Activated naive CD4-positive, alpha-beta T cell treated with anti-CD3 and anti-CD28 coated beads, Interleukin-2, amount 50 U/mL, for 72 hours (primary cell): Measurements from ENCODE around the gene SELPLG. TPM values are rescaled to one million over a fixed set of nuclear protein-coding genes. Genes with fewer than 3 reads are reported as not detected.
"Not testable (repeated sequence)": the region's sequence is repeated elsewhere in the genome, so short reads cannot be mapped to it uniquely, and the experiment has no call there.

ENCODE experiments used
- ATAC-seq, 2 donors: fragments of 150-1000 bp; cut with Tn5 transposase; 2 replicates each; pipeline ENCODE4 v1.10.0; 2021; ENCODE audit warnings: mild to moderate bottlenecking in 2 of 2, moderate library complexity in 2 of 2
- DNase-seq, 2 donors: peaks; one replicate each; pipeline ENCODE4 v3.0.0; 2021 to 2022; ENCODE audit warnings: low spot score in 2 of 2
- H3K27ac Mint-ChIP-seq, 2 donors: one replicate each; pipeline ENCODE4 v1.8.0; 2022; ENCODE audit warnings: mild to moderate bottlenecking in 2 of 2, mixed read lengths in 2 of 2
- H3K36me3 Mint-ChIP-seq, 2 donors: one replicate each; pipeline ENCODE4 v1.8.0; 2022; ENCODE audit warnings: mixed read lengths in 2 of 2
- H3K9me3 Mint-ChIP-seq, 2 donors: one replicate each; pipeline ENCODE4 v1.8.0; 2022; ENCODE audit warnings: mixed read lengths in 2 of 2
- total RNA-seq, 2 donors: library from RNA; stranded (reverse); gene quantifications; one replicate each; pipeline ENCODE4 v1.2.3, GENCODE V29; 2022

Gene SELPLG
- total RNA-seq, 2 donors from 2014 or later = 30.0 to 35.9 TPM

DNA sequence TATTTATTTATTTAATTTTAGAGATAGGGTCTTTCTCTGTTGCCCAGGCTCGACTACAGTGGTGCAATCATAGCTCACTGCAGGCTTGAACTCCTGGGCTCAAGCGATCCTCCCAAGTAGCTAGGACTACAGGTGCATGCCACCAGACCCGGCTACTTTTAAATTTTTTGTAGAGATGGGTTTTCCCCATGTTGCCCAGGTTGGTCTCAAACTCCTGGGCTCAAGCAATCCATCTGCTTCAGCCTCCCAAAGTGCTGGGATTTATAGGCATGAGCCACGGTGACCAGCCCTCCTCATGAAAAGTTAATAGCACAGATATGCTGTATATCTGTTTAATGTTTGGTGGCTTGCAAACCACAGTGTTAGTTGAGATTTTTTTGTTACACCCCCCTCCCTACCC lies 2.4 kb downstream of the SELPLG start:
- peak in 1 of 2 donors; percentile 37 for DNase-seq
- H3K9me3 Mint-ChIP-seq, ATAC-seq: not testable (repeated sequence)
- peaks cover 30 to 35% of the 10 kb centered on the region in 2 donors for H3K36me3 Mint-ChIP-seq
- peak overlapping the region; percentile 91 to 99 for H3K27ac Mint-ChIP-seq

GRCh38 chr12:108630481-108631207 lies 3.0 kb downstream of the SELPLG start:
- H3K27ac Mint-ChIP-seq = peak overlapping the region; percentile 91 to 99
- DNase-seq (peak in 1 of 2 donors; percentile 62), ATAC-seq (peak in 1 of 2 donors; percentile 19)
- H3K9me3 Mint-ChIP-seq = peaks cover 0 to 3% of the 10 kb centered on the region in 2 donors
- H3K36me3 Mint-ChIP-seq = peaks cover 30 to 35% of the 10 kb centered on the region in 2 donors

DNA sequence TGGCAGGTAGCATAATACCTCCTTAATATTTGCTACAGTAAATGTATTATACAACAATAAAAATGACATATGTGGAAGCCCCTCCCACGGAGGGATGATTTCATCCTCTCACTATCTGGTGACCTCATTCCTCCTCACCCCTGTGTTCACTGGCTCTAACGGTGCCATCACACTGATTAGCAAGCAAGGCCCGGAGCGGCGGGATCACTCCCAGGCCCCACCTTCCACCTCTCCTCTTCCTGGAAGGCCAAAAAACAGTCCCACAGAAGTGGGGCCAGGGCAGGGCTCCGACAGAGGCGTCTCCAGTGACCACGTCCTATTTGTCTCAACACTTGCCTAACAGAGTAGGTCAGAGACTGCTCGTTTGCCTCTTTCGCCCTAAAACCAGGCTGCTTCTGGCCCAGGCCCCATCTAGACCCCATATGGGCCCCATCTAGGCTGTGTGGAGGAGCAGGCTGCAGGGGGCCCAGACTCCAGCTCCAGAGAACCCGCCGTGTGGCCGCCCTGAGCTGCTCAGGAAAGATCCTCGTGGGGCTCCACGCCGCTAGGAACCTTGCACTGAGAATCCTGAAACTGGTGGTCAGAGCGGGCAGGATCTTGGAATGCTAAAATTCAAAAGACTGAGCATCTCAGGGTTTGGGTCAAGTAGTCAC lies 3.7 kb downstream of the SELPLG start:
- ATAC-seq (peak; percentile 50 to 55), DNase-seq (peak in 1 of 2 donors; percentile 73)
- H3K36me3 Mint-ChIP-seq = peaks cover 30 to 39% of the 10 kb centered on the region in 2 donors
- H3K27ac Mint-ChIP-seq = peak overlapping the region; percentile 91 to 99
- H3K9me3 Mint-ChIP-seq = peaks cover 0 to 3% of the 10 kb centered on the region in 2 donors

DNA sequence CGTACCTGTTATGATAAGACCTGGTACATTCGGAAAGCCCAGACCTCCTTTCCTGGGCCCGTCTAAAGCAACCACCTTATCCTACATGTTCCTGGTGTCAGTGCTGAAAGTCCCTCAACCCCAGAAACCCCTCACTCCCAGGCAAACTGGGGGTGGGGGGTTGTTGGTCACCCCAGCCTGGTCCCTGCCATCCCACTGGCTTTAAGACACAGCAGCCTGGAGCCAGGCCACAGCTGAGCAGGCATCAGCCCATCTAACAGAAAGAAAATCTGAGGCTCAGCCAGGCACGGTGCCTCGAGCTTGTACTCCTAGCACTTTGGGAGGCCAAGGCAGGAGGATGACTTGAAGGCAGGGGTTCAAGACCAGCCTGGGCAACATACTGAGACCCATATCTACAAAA lies 4.5 kb downstream of the SELPLG start:
- no peak for DNase-seq
- peaks cover 0 to 3% of the 10 kb centered on the region in 2 donors for H3K9me3 Mint-ChIP-seq
- no peak for ATAC-seq

DNA sequence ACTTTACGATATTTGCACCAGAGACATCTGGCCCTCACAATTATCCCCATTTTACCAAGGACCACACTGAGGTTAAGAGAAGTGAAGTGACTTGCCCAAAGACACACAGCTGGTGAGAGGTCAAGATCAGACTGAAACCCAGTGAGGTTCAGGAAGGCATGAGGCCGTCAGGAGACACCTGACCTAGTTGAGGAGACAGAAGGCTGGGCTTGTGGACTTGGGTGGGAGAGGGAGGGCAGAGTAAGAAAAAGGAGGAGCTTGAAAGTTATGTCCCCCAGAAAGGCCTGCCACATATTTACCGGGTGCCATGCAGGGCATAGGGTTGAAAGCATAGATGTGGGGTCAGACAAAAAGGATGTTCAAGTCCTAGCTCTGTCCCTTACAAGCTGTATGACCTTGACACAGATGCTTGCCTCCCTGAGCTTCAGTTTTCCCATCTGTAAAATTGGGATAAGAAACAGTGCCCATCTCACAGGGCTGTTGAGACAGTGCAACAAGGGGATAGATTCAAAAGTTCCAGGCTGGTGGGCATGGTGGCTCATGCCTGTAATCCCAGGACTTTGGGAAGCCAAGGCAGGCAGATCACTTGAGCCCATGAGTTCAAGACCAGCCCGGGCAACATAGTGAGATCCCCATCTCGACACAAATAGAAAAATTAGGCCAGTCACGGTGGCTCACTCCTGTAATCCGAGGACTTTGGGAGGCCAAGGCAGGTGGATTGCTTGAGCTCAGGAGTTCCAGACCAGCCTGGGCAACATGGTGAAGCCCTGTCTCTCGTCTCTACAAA lies 6.4 kb downstream of the SELPLG start:
- no peak for ATAC-seq
- H3K9me3 Mint-ChIP-seq = peaks cover 0 to 3% of the 10 kb centered on the region in 2 donors
- H3K27ac Mint-ChIP-seq = peak overlapping the region; percentile 91 to 99
- no peak for DNase-seq
- H3K36me3 Mint-ChIP-seq = peaks cover 29 to 48% of the 10 kb centered on the region in 2 donors

More for the DNA sequence above, 4.5 kb downstream of the SELPLG start:
- Mint-ChIP-seq H3K27ac (peak overlapping the region; percentile 91 to 99), H3K36me3 (peaks cover 30 to 43% of the 10 kb centered on the region in 2 donors)

DNA sequence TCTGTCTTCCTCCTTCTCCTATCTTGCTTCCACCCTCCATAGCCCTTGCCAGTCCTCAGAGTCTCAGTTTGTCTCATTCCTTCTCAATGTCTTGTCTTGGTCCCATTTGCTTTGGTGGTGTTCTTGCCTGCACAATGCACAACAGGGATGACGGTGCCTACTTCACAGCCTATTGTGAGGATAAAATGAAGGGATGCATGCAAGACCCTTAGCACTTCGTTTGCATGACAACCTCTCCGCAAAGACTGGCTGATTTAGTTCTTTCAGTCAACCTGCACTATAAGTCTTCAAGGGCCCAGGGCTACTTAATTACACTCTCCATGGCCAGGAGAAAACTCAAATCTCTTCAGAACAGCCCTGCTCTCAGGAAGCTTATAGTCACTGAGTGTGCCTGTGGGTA lies 8.5 kb downstream of the SELPLG start:
- H3K36me3 Mint-ChIP-seq = peaks cover 23 to 41% of the 10 kb centered on the region in 2 donors

DNA sequence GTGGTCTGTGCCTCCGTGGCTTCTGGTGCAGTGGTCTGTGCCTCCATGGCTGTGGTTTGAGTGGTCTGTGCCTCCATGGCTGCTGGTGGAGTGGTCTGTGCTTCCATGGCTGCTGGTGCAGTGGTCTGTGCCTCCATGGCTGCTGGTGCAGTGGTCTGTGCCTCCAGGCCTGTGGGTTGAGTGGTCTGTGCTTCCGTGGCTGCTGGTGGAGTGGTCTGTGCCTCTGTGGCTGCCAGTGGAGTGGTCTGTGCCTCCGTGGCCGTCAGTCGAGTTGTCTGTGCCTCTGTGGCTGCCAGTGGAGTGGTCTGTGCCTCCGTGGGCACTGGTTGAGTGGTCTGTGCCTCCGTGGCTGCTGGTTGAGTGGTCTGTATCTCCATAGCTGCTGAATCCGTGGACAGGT lies 10.1 kb downstream of the SELPLG start:
- DNase-seq = no peak
- Mint-ChIP-seq H3K27ac (peak overlapping the region in 1 of 2 donors; percentile 85), H3K36me3 (peaks cover 17 to 32% of the 10 kb centered on the region in 2 donors), H3K9me3 (no peaks in the 10 kb centered on the region)
- ATAC-seq = no peak

More for the DNA sequence above, 8.5 kb downstream of the SELPLG start:
- Mint-ChIP-seq H3K9me3 (no peaks in the 10 kb centered on the region), H3K27ac (peak overlapping the region in 1 of 2 donors; percentile 91)
- no peak for ATAC-seq
- DNase-seq = no peak

GRCh38 chr12:108622921-108623514 lies 10.7 kb downstream of the SELPLG start:
- Mint-ChIP-seq H3K9me3 (no peaks in the 10 kb centered on the region), H3K36me3 (peaks cover 13 to 28% of the 10 kb centered on the region in 2 donors), H3K27ac (peak overlapping the region in 1 of 2 donors; percentile 85)
- no peak for ATAC-seq
- DNase-seq = no peak

- peak overlapping the region; percentile 63 to 85 for H3K27ac Mint-ChIP-seq
- H3K36me3 Mint-ChIP-seq = peaks cover 13 to 28% of the 10 kb centered on the region in 2 donors
- ATAC-seq = peak in 1 of 2 donors; percentile 18
- no peaks in the 10 kb centered on the region for H3K9me3 Mint-ChIP-seq
- no peak for DNase-seq
These were observed 11.3 kb downstream of the SELPLG start for GRCh38 chr12:108622421-108622820.

- ATAC-seq (no peak), DNase-seq (no peak)
- peak overlapping the region in 1 of 2 donors; percentile 85 for H3K27ac Mint-ChIP-seq
- peaks cover 0 to 5% of the 10 kb centered on the region in 2 donors for H3K9me3 Mint-ChIP-seq
- peaks cover 19 to 39% of the 10 kb centered on the region in 2 donors for H3K36me3 Mint-ChIP-seq
These were observed 12.5 kb downstream of the SELPLG start for GRCh38 chr12:108621161-108621560.

GRCh38 chr12:108620236-108620879 lies 13.3 kb downstream of the SELPLG start:
- Mint-ChIP-seq H3K9me3 (peaks cover 0 to 6% of the 10 kb centered on the region in 2 donors), H3K27ac (peak overlapping the region in 1 of 2 donors; percentile 91), H3K36me3 (peaks cover 21 to 47% of the 10 kb centered on the region in 2 donors)
- no peak for ATAC-seq
- no peak for DNase-seq

DNA sequence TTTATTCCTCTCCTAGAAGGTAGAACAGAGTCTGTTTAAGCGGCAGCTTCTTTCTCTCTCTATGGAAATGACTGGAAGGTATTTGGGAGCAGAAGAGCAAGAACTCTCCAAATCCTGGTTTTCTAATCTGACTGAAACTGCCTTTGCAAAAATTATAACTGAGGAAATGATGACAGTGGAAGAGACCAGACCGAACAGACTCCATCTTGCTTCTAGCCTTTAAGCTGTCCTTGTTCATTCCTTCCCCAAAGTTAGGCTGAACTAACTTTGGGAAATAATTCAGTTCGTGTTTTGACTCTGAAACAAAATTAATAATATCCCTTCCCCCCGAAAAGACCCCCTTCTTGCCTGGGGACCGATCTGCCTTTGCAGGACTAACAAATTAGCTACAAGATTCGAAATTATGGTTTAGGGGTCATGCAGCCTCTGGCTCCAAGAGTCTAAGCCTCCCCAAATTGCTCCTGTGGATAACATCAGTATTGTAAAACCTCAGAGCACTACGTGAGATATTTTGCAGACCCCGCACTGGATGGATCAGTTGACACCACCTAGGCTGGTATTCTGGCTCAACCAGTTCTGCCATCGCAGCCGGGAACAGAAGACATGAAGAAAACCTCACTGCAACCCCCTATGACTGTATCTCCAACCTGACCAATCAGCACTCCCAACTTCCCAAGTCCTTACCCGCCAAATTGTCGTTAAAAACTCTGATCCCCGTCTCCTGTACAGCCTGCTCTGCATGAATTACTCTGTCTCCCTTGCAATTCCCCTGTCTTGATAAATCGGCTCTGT lies 14.1 kb downstream of the SELPLG start:
- peaks cover 0 to 6% of the 10 kb centered on the region in 2 donors for H3K9me3 Mint-ChIP-seq
- no peak for ATAC-seq
- no peak for DNase-seq
- peaks cover 21 to 48% of the 10 kb centered on the region in 2 donors for H3K36me3 Mint-ChIP-seq
- H3K27ac Mint-ChIP-seq = peak overlapping the region in 1 of 2 donors; percentile 91

GRCh38 chr12:108618953-108619274 lies 14.8 kb downstream of the SELPLG start:
- H3K9me3 Mint-ChIP-seq, ATAC-seq, DNase-seq: not testable (repeated sequence)
- H3K36me3 Mint-ChIP-seq = peaks cover 19 to 46% of the 10 kb centered on the region in 2 donors
- peak overlapping the region in 1 of 2 donors; percentile 91 for H3K27ac Mint-ChIP-seq

- Mint-ChIP-seq H3K9me3 (peaks cover 0 to 6% of the 10 kb centered on the region in 2 donors), H3K36me3 (peaks cover 13 to 41% of the 10 kb centered on the region in 2 donors), H3K27ac (peak overlapping the region; percentile 1 to 91)
- DNase-seq (peak; percentile 80 to 83), ATAC-seq (peak; percentile 25 to 56)
These were observed 15.4 kb downstream of the SELPLG start for GRCh38 chr12:108618079-108618952.
